Testis (tissue), 3 donors: ENCODE data around the gene ASPHD1. TPM values are rescaled to one million over a fixed set of nuclear protein-coding genes. Genes with fewer than 3 reads are reported as not detected.

Experiments used
- DNase-seq: peaks from one replicate; pipeline ENCODE4 v3.0.0-alpha.2; 2019
- H3K27ac ChIP-seq, 2 donors: fragments of 200-600 bp; sonication (generic); one replicate each; pipeline ENCODE4 v1.5.1; 2019
- H3K27me3 ChIP-seq: fragments of 200-600 bp; sonication (generic); one replicate; pipeline ENCODE4 v1.5.1; 2019
- H3K36me3 ChIP-seq: fragments of 200-600 bp; sonication (generic); one replicate; pipeline ENCODE4 v1.5.1; 2017; ENCODE audit warnings: low read depth; ENCODE audit errors: missing control alignments
- H3K4me1 ChIP-seq: fragments of 200-600 bp; sonication (generic); one replicate; pipeline ENCODE4 v1.5.1; 2019
- H3K4me3 ChIP-seq, 2 donors: fragments of 200-600 bp; sonication (generic); one replicate each; pipeline ENCODE4 v1.5.1; 2017 to 2019
- H3K9me3 ChIP-seq: fragments of 200-600 bp; sonication (generic); one replicate; pipeline ENCODE4 v1.5.1; 2017
- POLR2A ChIP-seq: fragments of 450-650 bp; IDR thresholded peaks from one replicate; pipeline ENCODE4 v1.6.1; 2017; ENCODE audit warnings: antibody characterized with exemption, mild to moderate bottlenecking, moderate library complexity
- WGBS, 2 donors: methylation state at CpG; one replicate each; pipeline ENCODE4 v1.1.5; 2018; 5-methylcytosine and 5-hydroxymethylcytosine counted together
- intact Hi-C: fragments of 100-400 bp; cut with DNase I; formaldehyde crosslinking; loops from one replicate; pipeline ENCODE4 v1.15.1; 2023; ENCODE audit warnings: low total_unique reads
- polyA plus RNA-seq: library from polyadenylated mRNA; stranded (reverse); fragments of 350-450 nt; fragmentation: Illumina TruSeq; extraction: RNeasy Lipid Tissue Mini Kit (QIAGEN cat#74804); gene quantifications from one replicate; pipeline ENCODE4 v1.2.3, GENCODE V29; 2014; ENCODE audit warnings: low read depth, low replicate concordance; ENCODE audit not compliant: insufficient read depth
- total RNA-seq, 2 donors: library from RNA; depleted of rRNA; stranded (reverse); fragments of >200 nt; gene quantifications; one replicate each; pipeline ENCODE4 v1.2.3, GENCODE V29; 2016
- TF ChIP-seq, protein P1 (sequence below), 3 experiments: fragments of 450-650 bp in 2 of 3; fragments of 200-600 bp in 1 of 3; sonication (generic) in 1 of 3; IDR thresholded peaks; one replicate each; pipeline ENCODE4 v1.5.1; 2016 to 2019; ENCODE audit warnings: antibody characterized with exemption in 3 of 3, mild to moderate bottlenecking in 2 of 3, moderate library complexity in 1 of 3

ASPHD1 gene
- total and polyA plus RNA-seq, 3 donors from 2014 or later = 6.2 to 13.7 (median 11.1) TPM

- Histone ChIP-seq H3K27me3 (no peaks in the 10 kb centered on the region), H3K4me3 (peak overlapping the region; percentile 87 to 97), H3K4me1 (peaks cover 12% of the 10 kb centered on the region), H3K9me3 (no peaks in the 10 kb centered on the region), H3K36me3 (no peaks in the 10 kb centered on the region), H3K27ac (peak overlapping the region; percentile 91 to 98)
- no peak for TF ChIP-seq POLR2A
- TF ChIP-seq, protein P1, sequence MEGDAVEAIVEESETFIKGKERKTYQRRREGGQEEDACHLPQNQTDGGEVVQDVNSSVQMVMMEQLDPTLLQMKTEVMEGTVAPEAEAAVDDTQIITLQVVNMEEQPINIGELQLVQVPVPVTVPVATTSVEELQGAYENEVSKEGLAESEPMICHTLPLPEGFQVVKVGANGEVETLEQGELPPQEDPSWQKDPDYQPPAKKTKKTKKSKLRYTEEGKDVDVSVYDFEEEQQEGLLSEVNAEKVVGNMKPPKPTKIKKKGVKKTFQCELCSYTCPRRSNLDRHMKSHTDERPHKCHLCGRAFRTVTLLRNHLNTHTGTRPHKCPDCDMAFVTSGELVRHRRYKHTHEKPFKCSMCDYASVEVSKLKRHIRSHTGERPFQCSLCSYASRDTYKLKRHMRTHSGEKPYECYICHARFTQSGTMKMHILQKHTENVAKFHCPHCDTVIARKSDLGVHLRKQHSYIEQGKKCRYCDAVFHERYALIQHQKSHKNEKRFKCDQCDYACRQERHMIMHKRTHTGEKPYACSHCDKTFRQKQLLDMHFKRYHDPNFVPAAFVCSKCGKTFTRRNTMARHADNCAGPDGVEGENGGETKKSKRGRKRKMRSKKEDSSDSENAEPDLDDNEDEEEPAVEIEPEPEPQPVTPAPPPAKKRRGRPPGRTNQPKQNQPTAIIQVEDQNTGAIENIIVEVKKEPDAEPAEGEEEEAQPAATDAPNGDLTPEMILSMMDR (IDR thresholded peaks at IDR 0.05) = peak in 1 of 3 experiments; percentile 27
- intact Hi-C loops = no loop called here
- WGBS, 2 donors = 1% methylated on average over 23 to 27 of the region's 27 CpGs
- DNase-seq = peak; percentile 76
Observed at GRCh38 chr16:29862383-29862883, 37.9 kb upstream of the ASPHD1 start.

DNA sequence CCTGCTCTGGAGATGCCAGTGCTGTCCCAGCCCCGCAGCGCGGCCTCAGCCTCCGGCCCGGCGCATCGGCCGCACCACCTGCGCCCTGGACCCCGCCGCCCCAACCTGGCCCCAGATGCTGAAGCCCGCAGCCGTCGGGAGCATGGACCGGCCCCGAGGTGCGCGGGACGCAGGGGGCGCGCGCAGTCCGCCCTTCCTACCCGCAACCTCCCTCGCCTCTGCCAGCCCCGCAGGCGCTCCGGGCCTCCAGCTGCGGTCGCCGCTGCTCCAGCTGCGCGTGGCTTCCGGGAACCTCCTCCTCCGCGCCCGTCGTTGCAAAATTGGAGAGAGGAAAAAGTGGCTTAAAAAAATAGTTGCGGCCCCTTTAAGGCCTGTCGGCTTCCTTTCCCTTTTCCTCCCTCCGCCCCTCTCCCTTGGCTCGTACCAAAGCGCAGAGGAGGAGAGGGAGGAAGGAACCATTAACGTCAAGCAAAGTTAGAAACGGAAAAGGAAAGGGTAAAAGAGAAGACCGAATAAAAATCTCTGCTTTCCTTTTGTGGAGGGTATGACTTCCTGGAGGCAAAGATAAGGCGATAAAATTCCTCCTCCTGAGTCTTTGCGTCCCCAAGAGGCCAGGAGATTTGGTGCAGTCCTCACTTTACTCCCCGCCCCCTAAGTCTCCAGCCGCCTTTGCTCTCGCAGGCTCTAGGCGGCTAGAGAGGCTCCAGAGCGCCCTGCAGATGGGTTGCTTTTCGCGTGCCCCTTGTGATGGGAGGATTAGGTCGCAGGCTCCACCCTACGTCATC is 37.2 kb upstream of the ASPHD1 start, which contains the start of gene CDIPT:
Gene CDIPT, minus strand, starts transcription at position 343 of the 785 bp plus-strand sequence. CDS start 369 bp downstream, outside the sequence.
- H3K9me3 ChIP-seq = no peaks in the 10 kb centered on the region
- H3K4me3 ChIP-seq = peak within 1 kb of the TSS; percentile 87 to 97
- DNase-seq = peak; percentile 97
- no peaks in the 10 kb centered on the region for H3K36me3 ChIP-seq
- H3K27ac ChIP-seq = peak within 1 kb of the TSS; percentile 91 to 98
- peaks cover 12% of the 10 kb centered on the region for H3K4me1 ChIP-seq
- TF ChIP-seq, protein P1 (IDR thresholded peaks at IDR 0.05) = peak; percentile 42 to 84 (median 81)
- TF ChIP-seq POLR2A = no peak
- 0 to 1% methylated on average over 27 to 56 of the region's 57 CpGs for WGBS, 2 donors
- H3K27me3 ChIP-seq = no peaks in the 10 kb centered on the region
- intact Hi-C loops = no loop called here

DNA sequence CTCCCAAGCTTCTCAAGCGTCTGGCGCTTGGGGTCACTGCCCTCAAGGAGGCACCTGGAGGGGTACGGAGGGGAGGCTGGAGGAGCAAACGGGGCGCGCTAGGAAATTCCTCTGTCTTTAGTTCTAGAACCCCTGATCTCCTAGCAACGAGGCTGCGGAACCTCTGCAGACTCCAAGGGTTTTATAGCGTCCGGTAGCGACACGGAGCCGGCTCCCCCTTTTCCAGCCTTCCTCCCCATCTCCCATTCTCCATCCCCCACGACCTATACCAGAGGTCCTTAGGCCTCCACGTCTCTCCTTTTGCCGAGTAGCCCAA is 36.7 kb upstream of the ASPHD1 start:
- intact Hi-C loops = no loop called here
- peaks cover 12% of the 10 kb centered on the region for H3K4me1 ChIP-seq
- no peaks in the 10 kb centered on the region for H3K27me3 ChIP-seq
- H3K36me3 ChIP-seq = no peaks in the 10 kb centered on the region
- WGBS, 2 donors = 21 to 48% methylated on average over 10 to 16 of the region's 16 CpGs
- H3K4me3 ChIP-seq = peak overlapping the region; percentile 87 to 97
- TF ChIP-seq, protein P1 (IDR thresholded peaks at IDR 0.05) = no peak
- TF ChIP-seq POLR2A = no peak
- peak overlapping the region; percentile 91 to 98 for H3K27ac ChIP-seq
- H3K9me3 ChIP-seq = no peaks in the 10 kb centered on the region
- no peak for DNase-seq

DNA sequence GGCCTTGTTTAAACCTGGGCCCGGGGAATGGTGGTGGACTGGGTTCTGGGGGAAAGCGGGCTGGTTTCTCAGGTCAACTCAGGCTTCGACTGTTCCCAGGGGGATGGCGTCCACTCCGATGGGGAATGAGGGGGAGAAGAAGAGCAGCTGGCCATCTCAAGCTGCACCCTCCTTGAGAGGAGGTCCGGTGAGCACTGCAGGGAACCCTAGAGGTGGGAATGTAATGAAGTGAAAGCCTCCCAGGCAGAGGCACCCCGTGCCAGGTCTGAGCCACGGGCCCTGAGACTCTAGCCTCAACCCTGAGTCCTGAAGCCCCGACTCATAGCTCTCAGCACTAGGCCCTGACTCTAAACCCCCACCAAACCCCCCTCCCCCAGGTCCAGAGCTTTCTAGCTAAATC is 36.1 kb upstream of the ASPHD1 start:
- peaks cover 12% of the 10 kb centered on the region for H3K4me1 ChIP-seq
- 57 to 59% methylated on average over 9 of the region's 9 CpGs for WGBS, 2 donors
- DNase-seq = no peak
- no peaks in the 10 kb centered on the region for H3K9me3 ChIP-seq
- no peaks in the 10 kb centered on the region for H3K36me3 ChIP-seq
- no peak overlapping the region for H3K27ac ChIP-seq
- peak overlapping the region; percentile 87 to 97 for H3K4me3 ChIP-seq
- intact Hi-C loops = no loop called here
- TF ChIP-seq POLR2A = no peak
- TF ChIP-seq, protein P1 (IDR thresholded peaks at IDR 0.05) = no peak
- H3K27me3 ChIP-seq = no peaks in the 10 kb centered on the region
